OCI-LY3 (cell line): Measurements from ENCODE around the gene CDK3.

Experiments
- H2AFZ ChIP-seq: fragments of 200-600, 300-600 bp; shearing (Covaris generic); 2 replicates; pipeline ENCODE4 v1.6.0; 2014; ENCODE audit warnings: antibody characterized with exemption, low read depth, low read length
- H3K27ac ChIP-seq: fragments of 200-600, 300-600 bp; sonication (generic); 2 replicates; pipeline ENCODE4 v1.5.1; 2014; ENCODE audit warnings: mild to moderate bottlenecking, low read length, moderate library complexity, mixed read lengths
- H3K27me3 ChIP-seq: fragments of 200-600, 300-600 bp; sonication (generic); 2 replicates; pipeline ENCODE4 v1.6.1; 2014; ENCODE audit warnings: low read depth, low read length, mixed read lengths
- H3K36me3 ChIP-seq: fragments of 200-600, 300-600 bp; sonication (generic); replicated peaks from 2 replicates; pipeline ENCODE3; 2014; ENCODE audit warnings: low read depth, low read length, mixed read lengths
- H3K4me1 ChIP-seq: fragments of 300-600, 200-600 bp; sonication (generic); 2 replicates; pipeline ENCODE4 v1.6.1; 2014; ENCODE audit warnings: low read length, mixed read lengths
- H3K4me2 ChIP-seq: fragments of 200-600, 300-600 bp; sonication (generic); 2 replicates; pipeline ENCODE4 v1.6.1; 2014; ENCODE audit warnings: low read length, mixed read lengths
- H3K4me3 ChIP-seq: fragments of 300-600, 200-600 bp; sonication (generic); 2 replicates; pipeline ENCODE4 v1.5.1; 2014; ENCODE audit warnings: antibody characterized with exemption, mild to moderate bottlenecking, low read length, moderate library complexity
- H3K79me2 ChIP-seq: fragments of 300-600, 200-600 bp; shearing (Covaris generic); 2 replicates; pipeline ENCODE4 v1.6.1; 2014; ENCODE audit warnings: mild to moderate bottlenecking, low read length, mixed read lengths
- H3K9ac ChIP-seq: fragments of 300-600, 200-600 bp; shearing (Covaris generic); 2 replicates; pipeline ENCODE4 v1.6.0; 2014; ENCODE audit warnings: mild to moderate bottlenecking, low read length, moderate library complexity
- H3K9me3 ChIP-seq: fragments of 200-600, 300-600 bp; shearing (Covaris generic); 2 replicates; pipeline ENCODE4 v1.6.1; 2014; ENCODE audit warnings: low read length, mixed read lengths; ENCODE audit not compliant: insufficient read depth
- H4K20me1 ChIP-seq: fragments of 200-600, 300-600 bp; sonication (generic); 2 replicates; pipeline ENCODE4 v1.6.1; 2016; ENCODE audit warnings: low read length, mixed read lengths; ENCODE audit not compliant: insufficient read depth
- CTCF ChIP-seq: fragments of 200-600, 300-600 bp; sonication (generic); IDR thresholded peaks from 2 replicates; pipeline ENCODE4 v1.5.1; 2014; ENCODE audit warnings: antibody characterized with exemption, low read length, low read depth
- EZH2phosphoT487 ChIP-seq: fragments of 200-600 bp; shearing (Covaris generic); IDR thresholded peaks from 2 replicates; pipeline ENCODE4 v1.6.1; 2018; ENCODE audit warnings: antibody characterized with exemption, mixed run types, low read depth

The CDK3 gene

GRCh38 chr17:76004750-76005262 is 4.2 kb downstream of the CDK3 start:
- Histone ChIP-seq H3K79me2 (no peaks in the 10 kb centered on the region), H3K4me2 (no peak overlapping the region), H3K27ac (no peak overlapping the region), H3K4me1 (no peaks in the 10 kb centered on the region), H3K9ac (no peak overlapping the region), H3K9me3 (no peaks in the 10 kb centered on the region), H3K4me3 (no peak overlapping the region), H2AFZ (no peak overlapping the region), H3K36me3 (no peaks in the 10 kb centered on the region), H3K27me3 (no peaks in the 10 kb centered on the region), H4K20me1 (no peaks in the 10 kb centered on the region)
- TF ChIP-seq CTCF (no peak), EZH2phosphoT487 (no peak)

DNA sequence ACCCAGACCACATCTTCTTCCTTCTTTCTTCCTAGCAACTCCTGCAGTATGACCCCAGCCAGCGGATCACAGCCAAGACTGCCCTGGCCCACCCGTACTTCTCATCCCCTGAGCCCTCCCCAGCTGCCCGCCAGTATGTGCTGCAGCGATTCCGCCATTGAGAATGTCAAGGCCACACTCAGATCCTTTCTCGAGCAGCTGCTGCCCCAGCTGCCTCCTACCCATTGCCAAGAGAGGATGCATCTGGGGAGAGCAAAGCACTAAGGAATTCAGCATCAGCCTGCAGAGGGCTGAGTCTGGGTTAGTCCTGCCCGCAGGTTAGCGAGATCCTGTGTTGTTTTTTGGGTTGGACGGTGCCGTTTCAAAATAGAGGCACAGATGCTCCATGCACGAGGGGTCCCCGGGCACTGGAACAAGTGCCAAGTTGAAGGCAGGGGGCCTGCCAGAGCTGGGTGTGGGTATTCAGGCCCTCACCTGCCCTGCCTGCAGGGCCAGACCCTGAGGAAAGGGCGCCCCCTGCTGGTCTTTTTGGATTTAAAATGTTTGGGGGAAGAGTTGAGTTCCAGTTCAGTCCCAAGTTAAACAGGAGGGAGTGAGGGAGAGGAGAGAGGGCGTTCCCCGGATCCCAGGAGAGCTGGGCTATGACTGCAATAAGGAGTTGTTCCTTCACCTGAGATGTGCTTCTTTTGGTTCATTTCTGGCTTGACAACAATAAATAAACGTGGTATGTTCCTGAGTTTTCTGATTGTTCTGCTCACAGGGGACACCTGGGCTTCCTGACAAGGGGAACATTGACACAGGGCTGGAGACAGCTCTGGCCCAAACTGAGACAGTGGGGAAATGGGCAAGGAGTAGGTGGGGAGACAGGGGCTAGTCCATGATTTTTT is 4.9 kb downstream of the CDK3 start:
- Histone ChIP-seq H3K9ac (no peak overlapping the region), H3K4me1 (no peaks in the 10 kb centered on the region), H3K27ac (no peak overlapping the region), H3K4me2 (no peak overlapping the region), H3K79me2 (no peaks in the 10 kb centered on the region), H2AFZ (no peak overlapping the region), H3K4me3 (no peak overlapping the region), H3K36me3 (no peaks in the 10 kb centered on the region), H4K20me1 (no peaks in the 10 kb centered on the region), H3K27me3 (no peaks in the 10 kb centered on the region), H3K9me3 (no peaks in the 10 kb centered on the region)
- TF ChIP-seq EZH2phosphoT487 (no peak), CTCF (peak; percentile 85)

DNA sequence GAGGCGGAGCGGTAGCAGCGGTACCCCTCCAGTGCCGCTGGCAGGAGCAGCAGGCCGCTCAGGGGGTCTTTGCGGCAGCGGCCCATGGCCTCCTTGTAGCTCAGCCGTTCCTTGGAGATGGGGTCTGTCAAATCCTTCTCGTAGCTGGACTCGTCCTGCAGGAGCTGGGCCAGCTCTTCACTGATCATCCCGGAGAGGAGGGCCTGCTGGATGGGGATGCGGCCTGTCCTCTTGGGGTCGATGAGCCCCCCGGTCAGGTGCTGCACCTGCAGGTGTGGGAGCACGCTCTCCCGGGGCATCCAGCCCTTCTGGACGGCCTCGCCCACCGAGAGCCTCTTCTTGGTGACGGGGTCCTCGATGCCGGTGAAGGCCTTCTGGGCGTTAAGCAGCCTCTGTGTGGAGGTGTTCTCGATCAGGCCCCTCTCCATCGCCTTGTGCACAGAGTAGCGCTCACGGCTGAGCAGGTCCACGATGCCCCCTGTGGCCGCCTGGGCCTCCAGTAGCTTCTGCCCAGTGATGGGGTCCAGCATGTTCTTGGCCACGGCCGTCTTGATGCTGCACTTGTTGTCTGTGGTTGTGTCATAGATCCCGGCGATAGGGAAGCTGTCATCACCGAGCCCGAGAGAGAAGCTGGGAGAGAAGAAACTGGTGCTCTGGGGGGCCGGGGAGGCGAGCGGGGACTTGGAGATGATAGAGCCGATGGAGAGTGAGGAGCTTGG is 6.6 kb downstream of the CDK3 start:
- Histone ChIP-seq H3K36me3 (no peaks in the 10 kb centered on the region), H3K27ac (no peak overlapping the region), H3K27me3 (no peaks in the 10 kb centered on the region), H3K9me3 (no peaks in the 10 kb centered on the region), H3K79me2 (no peaks in the 10 kb centered on the region), H3K4me2 (no peak overlapping the region), H3K4me1 (no peaks in the 10 kb centered on the region), H3K9ac (no peak overlapping the region), H4K20me1 (no peaks in the 10 kb centered on the region), H3K4me3 (no peak overlapping the region), H2AFZ (no peak overlapping the region)
- no peak for TF ChIP-seq CTCF
- no peak for TF ChIP-seq EZH2phosphoT487

- no peaks in the 10 kb centered on the region for H3K9me3 ChIP-seq
- TF ChIP-seq EZH2phosphoT487 (no peak), CTCF (no peak)
These were observed 7.2 kb downstream of the CDK3 start for GRCh38 chr17:76007850-76008165.

More at GRCh38 chr17:76007850-76008165, 7.2 kb downstream of the CDK3 start:
- Histone ChIP-seq H3K9ac (no peak overlapping the region), H3K4me1 (no peaks in the 10 kb centered on the region), H2AFZ (no peak overlapping the region), H3K79me2 (no peaks in the 10 kb centered on the region), H3K4me2 (no peak overlapping the region), H4K20me1 (no peaks in the 10 kb centered on the region), H3K27ac (no peak overlapping the region), H3K4me3 (no peak overlapping the region), H3K36me3 (no peaks in the 10 kb centered on the region), H3K27me3 (no peaks in the 10 kb centered on the region)
